LNCAP (cell line): ENCODE data around the gene ATP9B.

ENCODE experiments used
- CTCF ChIP-seq: fragments of 450-650 bp; IDR thresholded peaks from 2 replicates; pipeline ENCODE4 v1.5.1; 2017; ENCODE audit warnings: mild to moderate bottlenecking

Gene ATP9B

GRCh38 chr18:79204889-79205807, 136.0 kb downstream of the ATP9B start:
- TF ChIP-seq CTCF, result no peak

GRCh38 chr18:79206444-79206843, 137.2 kb downstream of the ATP9B start:
- TF ChIP-seq CTCF, result no peak

GRCh38 chr18:79208906-79209305, 139.7 kb downstream of the ATP9B start:
- TF ChIP-seq CTCF, result no peak

GRCh38 chr18:79210002-79210910, 141.1 kb downstream of the ATP9B start:
- TF ChIP-seq CTCF, result no peak

GRCh38 chr18:79211844-79212243, 142.7 kb downstream of the ATP9B start:
- TF ChIP-seq CTCF, result no peak

GRCh38 chr18:79214056-79214455, 144.9 kb downstream of the ATP9B start:
- TF ChIP-seq CTCF, result no peak

- no peak for TF ChIP-seq CTCF
Observed at GRCh38 chr18:79216176-79216575, 147.0 kb downstream of the ATP9B start.
